ENCODE results near the gene PSME4.

The PSME4 gene

GRCh38 chr2:53820711-53821110, 150.1 kb downstream of the PSME4 start:
- no peak overlapping the region for H3K4me3 ChIP-seq
- no peaks in the 10 kb centered on the region for H3K9me3 ChIP-seq
- H3K27ac ChIP-seq: no peak overlapping the region
- intact Hi-C loops (cut with DNase I; ENCODE audit: low total_unique reads): no loop called here
- H3K27me3 ChIP-seq: no peaks in the 10 kb centered on the region
- no peaks in the 10 kb centered on the region for H3K4me1 ChIP-seq
- H3K36me3 ChIP-seq: peaks cover 29 to 43% (median 32%) of the 10 kb centered on the region in 3 donors
- TF ChIP-seq CTCF (IDR thresholded peaks at IDR 0.05): no peak
- DNase-seq: no peak

GRCh38 chr2:53820048-53820447, 150.7 kb downstream of the PSME4 start:
- Histone ChIP-seq H3K27me3 (no peaks in the 10 kb centered on the region), H3K9me3 (no peaks in the 10 kb centered on the region), H3K27ac (no peak overlapping the region), H3K4me3 (no peak overlapping the region), H3K4me1 (no peaks in the 10 kb centered on the region), H3K36me3 (peaks cover 33 to 50% (median 38%) of the 10 kb centered on the region in 3 donors)
- no peak for TF ChIP-seq CTCF (IDR thresholded peaks at IDR 0.05)
- no peak for DNase-seq
- intact Hi-C loops (cut with DNase I; ENCODE audit: low total_unique reads): no loop called here

DNA sequence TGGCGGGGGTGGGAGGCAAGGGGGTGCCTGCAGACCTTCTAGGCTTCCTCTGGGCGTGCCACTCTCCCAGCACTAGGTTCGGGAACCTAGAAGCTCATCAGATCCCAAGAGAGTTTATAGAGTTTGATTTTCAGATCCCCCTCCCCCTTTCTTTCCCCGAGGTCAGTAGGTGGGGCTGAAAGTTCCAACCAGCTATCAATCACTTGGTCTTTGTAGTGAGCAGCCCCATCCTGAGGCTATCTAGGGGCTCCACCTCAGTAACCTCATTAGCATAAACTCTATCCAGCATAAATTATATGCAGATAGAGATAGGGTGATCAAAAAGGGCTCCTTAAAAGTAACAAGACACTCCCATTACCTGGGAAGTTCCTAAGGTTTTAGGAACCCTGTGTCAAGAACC, 151.2 kb downstream of the PSME4 start:
- Histone ChIP-seq H3K27ac (no peak overlapping the region), H3K9me3 (no peaks in the 10 kb centered on the region), H3K27me3 (no peaks in the 10 kb centered on the region), H3K4me3 (no peak overlapping the region), H3K36me3 (peaks cover 36 to 54% (median 42%) of the 10 kb centered on the region in 3 donors), H3K4me1 (no peaks in the 10 kb centered on the region)
- TF ChIP-seq CTCF (IDR thresholded peaks at IDR 0.05): no peak
- DNase-seq: no peak
- intact Hi-C loops (cut with DNase I; ENCODE audit: low total_unique reads): loop anchor here (10.0 kb wide), 1 partner anchor 55 kb away; no protein-coding TSS in a partner anchor

DNA sequence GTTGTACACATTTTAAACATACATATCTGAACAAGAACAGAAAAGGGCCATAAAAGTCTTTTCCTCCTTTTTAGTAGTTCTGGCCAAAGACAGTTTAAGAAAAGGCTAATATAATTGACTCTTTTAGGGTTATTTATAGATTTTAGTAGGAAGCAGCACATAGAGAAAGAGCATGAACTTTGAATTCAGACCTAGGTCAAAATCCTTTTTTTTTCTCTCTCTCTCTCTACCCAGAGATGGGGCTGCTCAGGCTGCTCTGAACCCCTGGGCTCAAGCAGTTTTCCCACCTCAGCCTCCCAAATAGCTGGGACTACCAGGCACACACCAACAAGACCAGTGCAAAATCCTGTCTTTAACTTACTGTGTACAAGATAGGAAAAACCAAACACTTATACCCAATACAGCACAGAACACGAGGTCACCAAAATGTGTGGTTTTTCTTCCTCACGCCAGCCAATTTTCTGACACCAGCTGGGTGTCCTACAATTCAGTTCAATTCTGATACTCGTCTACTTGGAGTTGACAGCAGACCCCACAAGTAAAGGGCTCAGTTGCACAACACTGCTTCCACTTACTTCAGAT, 151.8 kb downstream of the PSME4 start:
- H3K36me3 ChIP-seq: peaks cover 43 to 59% (median 49%) of the 10 kb centered on the region in 3 donors
- no peaks in the 10 kb centered on the region for H3K27me3 ChIP-seq
- no peak for TF ChIP-seq CTCF (IDR thresholded peaks at IDR 0.05)
- no peaks in the 10 kb centered on the region for H3K9me3 ChIP-seq
- no peak overlapping the region for H3K4me3 ChIP-seq
- no peaks in the 10 kb centered on the region for H3K4me1 ChIP-seq
- intact Hi-C loops (cut with DNase I; ENCODE audit: low total_unique reads): loop anchor here (10.0 kb wide), 1 partner anchor 56 kb away; no protein-coding TSS in a partner anchor
- H3K27ac ChIP-seq: no peak overlapping the region
- DNase-seq: no peak

All from tibial artery (tissue), 4 donors.